Astrocyte of the hippocampus (primary cell): Measurements from ENCODE around the gene LRRC4B.
"Not testable (repeated sequence)": the region's sequence is repeated elsewhere in the genome, so short reads cannot be mapped to it uniquely, and the experiment has no call there.

Experiments used
- DNase-seq: peaks from one replicate; pipeline ENCODE4 v3.0.0; 2011; ENCODE audit warnings: low read depth, low spot score

The LRRC4B gene

GRCh38 chr19:50552540-50552939 is 15.7 kb downstream of the LRRC4B start:
- no peak for DNase-seq

GRCh38 chr19:50551715-50552187 is 16.5 kb downstream of the LRRC4B start:
- DNase-seq: peak; percentile 76

GRCh38 chr19:50551034-50551714 is 17.1 kb downstream of the LRRC4B start:
- DNase-seq: peak; percentile 26

GRCh38 chr19:50550594-50550966 is 17.7 kb downstream of the LRRC4B start:
- DNase-seq: no peak

GRCh38 chr19:50549927-50550593 is 18.2 kb downstream of the LRRC4B start:
- peak; percentile 28 for DNase-seq

GRCh38 chr19:50549059-50549926 is 18.9 kb downstream of the LRRC4B start:
- no peak for DNase-seq

GRCh38 chr19:50548191-50549058 is 19.8 kb downstream of the LRRC4B start:
- DNase-seq: no peak

GRCh38 chr19:50547385-50548190 is 20.6 kb downstream of the LRRC4B start:
- DNase-seq: no peak

- DNase-seq: no peak
Observed at GRCh38 chr19:50546527-50547221, 21.6 kb downstream of the LRRC4B start.

GRCh38 chr19:50542943-50543342 is 25.3 kb downstream of the LRRC4B start:
- no peak for DNase-seq

GRCh38 chr19:50537769-50538230 is 30.4 kb downstream of the LRRC4B start:
- peak; percentile 90 for DNase-seq

- DNase-seq: no peak
Observed at GRCh38 chr19:50537306-50537685, 30.9 kb downstream of the LRRC4B start.

GRCh38 chr19:50536662-50537305 is 31.5 kb downstream of the LRRC4B start:
- no peak for DNase-seq

- DNase-seq: no peak
Observed at GRCh38 chr19:50535672-50536187, 32.5 kb downstream of the LRRC4B start.

- DNase-seq: no peak
Observed at GRCh38 chr19:50534478-50534877, 33.8 kb downstream of the LRRC4B start.

- DNase-seq: no peak
Observed at GRCh38 chr19:50532952-50533351, 35.3 kb downstream of the LRRC4B start.

GRCh38 chr19:50531171-50531612 is 37.0 kb downstream of the LRRC4B start:
- DNase-seq: no peak

- DNase-seq: not testable (repeated sequence)
Observed at GRCh38 chr19:50528052-50528451, 40.2 kb downstream of the LRRC4B start.

- DNase-seq: no peak
Observed at GRCh38 chr19:50522881-50523280, 45.4 kb downstream of the LRRC4B start.
